ENCODE measurements around the gene SIK3.
"Not testable (repeated sequence)": the region's sequence is repeated elsewhere in the genome, so short reads cannot be mapped to it uniquely, and the experiment has no call there.

SIK3 gene

GRCh38 chr11:116835042-116835772 lies 263.0 kb downstream of the SIK3 start:
- no peak for DNase-seq

- DNase-seq = not testable (repeated sequence)
These were observed 263.6 kb downstream of the SIK3 start for GRCh38 chr11:116834535-116835041.

- DNase-seq = no peak
These were observed 264.3 kb downstream of the SIK3 start for GRCh38 chr11:116833816-116834534.

- no peak for DNase-seq
These were observed 264.8 kb downstream of the SIK3 start for GRCh38 chr11:116833491-116833815.

GRCh38 chr11:116832350-116833290 lies 265.6 kb downstream of the SIK3 start:
- no peak for DNase-seq

GRCh38 chr11:116831790-116832349 lies 266.4 kb downstream of the SIK3 start:
- DNase-seq = no peak

GRCh38 chr11:116830184-116830912 lies 267.9 kb downstream of the SIK3 start:
- no peak for DNase-seq

- DNase-seq = no peak
These were observed 268.6 kb downstream of the SIK3 start, which contains the start of gene APOC3 for GRCh38 chr11:116829525-116830183. APOC3 (plus strand) TSS chr11:116829907; CDS start chr11:116830583, 676 bp downstream.

GRCh38 chr11:116828632-116829524 lies 269.4 kb downstream of the SIK3 start:
- DNase-seq = no peak

- no peak for DNase-seq
These were observed 270.8 kb downstream of the SIK3 start for GRCh38 chr11:116827461-116827860.

GRCh38 chr11:116826751-116827431 lies 271.3 kb downstream of the SIK3 start:
- no peak for DNase-seq

- DNase-seq = no peak
These were observed 272.1 kb downstream of the SIK3 start for GRCh38 chr11:116825854-116826750.

GRCh38 chr11:116825434-116825833 lies 272.8 kb downstream of the SIK3 start:
- DNase-seq = no peak

- no peak for DNase-seq
These were observed 275.0 kb downstream of the SIK3 start, which contains the start of gene APOA4 for GRCh38 chr11:116823031-116823843. APOA4 (minus strand) TSS chr11:116823304; CDS start chr11:116823191, 113 bp downstream.

- no peak for DNase-seq
These were observed 275.7 kb downstream of the SIK3 start for GRCh38 chr11:116822575-116822974.

GRCh38 chr11:116821050-116821918 lies 276.9 kb downstream of the SIK3 start:
- no peak for DNase-seq

GRCh38 chr11:116819049-116819448 lies 279.2 kb downstream of the SIK3 start:
- no peak for DNase-seq
